Hepatocyte (in vitro differentiated cells): ENCODE results near the gene SPANXN1. TPM values are rescaled to one million over a fixed set of nuclear protein-coding genes. Genes with fewer than 3 reads are reported as not detected.
"Not testable (repeated sequence)": the region's sequence is repeated elsewhere in the genome, so short reads cannot be mapped to it uniquely, and the experiment has no call there.

Experiments
- DNase-seq: peaks from one replicate; pipeline ENCODE4 v3.0.0-alpha.2; 2016; ENCODE audit warnings: low spot score
- H2AFZ ChIP-seq: fragments of 200-600 bp; sonication (generic); 2 replicates; pipeline ENCODE4 v1.6.0; 2016; ENCODE audit warnings: antibody characterized with exemption, mild to moderate bottlenecking
- H3K27ac ChIP-seq: fragments of 200-600 bp; sonication (generic); 2 replicates; pipeline ENCODE4 v1.5.1; 2016; ENCODE audit warnings: mild to moderate bottlenecking
- H3K27me3 ChIP-seq: fragments of 200-600 bp; sonication (generic); 2 replicates; pipeline ENCODE4 v1.6.1; 2016
- H3K36me3 ChIP-seq: fragments of 200-600 bp; sonication (generic); replicated peaks from 2 replicates; pipeline ENCODE4 v1.5.1; 2016; ENCODE audit warnings: low read depth; ENCODE audit not compliant: insufficient read depth
- H3K4me1 ChIP-seq: fragments of 200-600 bp; sonication (generic); 2 replicates; pipeline ENCODE4 v1.5.1; 2016; ENCODE audit warnings: mild to moderate bottlenecking, moderate library complexity; ENCODE audit not compliant: insufficient read depth
- H3K4me2 ChIP-seq: fragments of 200-600 bp; sonication (generic); 2 replicates; pipeline ENCODE4 v1.6.0; 2016
- H3K4me3 ChIP-seq: fragments of 200-600 bp; sonication (generic); 2 replicates; pipeline ENCODE4 v1.5.1; 2016; ENCODE audit warnings: mild to moderate bottlenecking
- H3K79me2 ChIP-seq: fragments of 200-600 bp; sonication (generic); 2 replicates; pipeline ENCODE4 v1.6.0; 2017; ENCODE audit warnings: mild to moderate bottlenecking
- H3K9me2 ChIP-seq: fragments of 200-600 bp; sonication (generic); replicated peaks from 2 replicates; pipeline ENCODE4 v1.6.0; 2017; ENCODE audit warnings: mild to moderate bottlenecking; ENCODE audit not compliant: insufficient read depth
- H3K9me3 ChIP-seq: fragments of 200-600 bp; sonication (generic); 2 replicates; pipeline ENCODE4 v1.5.1; 2016; ENCODE audit warnings: low read depth, mild to moderate bottlenecking
- H4K20me1 ChIP-seq: fragments of 200-600 bp; sonication (generic); 2 replicates; pipeline ENCODE4 v1.6.0; 2016; ENCODE audit warnings: mild to moderate bottlenecking; ENCODE audit not compliant: insufficient read depth, poor library complexity, severe bottlenecking
- CTCF ChIP-seq: fragments of 200-600 bp; sonication (generic); IDR thresholded peaks from 2 replicates; pipeline ENCODE4 v1.5.1; 2016; ENCODE audit warnings: antibody characterized with exemption, mild to moderate bottlenecking; ENCODE audit not compliant: poor library complexity
- EZH2 ChIP-seq: fragments of 200-600 bp; sonication (generic); IDR thresholded peaks from 2 replicates; pipeline ENCODE4 v1.6.1; 2016; ENCODE audit warnings: antibody characterized with exemption, mild to moderate bottlenecking, borderline replicate concordance
- EZH2phosphoT487 ChIP-seq: fragments of 200-600 bp; sonication (generic); IDR thresholded peaks from one replicate; pipeline ENCODE4 v1.6.1; 2018; ENCODE audit warnings: antibody characterized with exemption, mild to moderate bottlenecking, low read depth, moderate library complexity; ENCODE audit not compliant: unreplicated experiment, severe bottlenecking
- WGBS: methylation state at CpG from one replicate; pipeline ENCODE4 v1.1.6; 2016; ENCODE audit warnings: low lambda C conversion rate; ENCODE audit errors: missing lambda C conversion rate; 5-methylcytosine and 5-hydroxymethylcytosine counted together
- polyA plus RNA-seq: library from polyadenylated mRNA; unstranded; fragments of >200 nt; fragmentation: Nextera tagmentation; extraction: Ambion mirVana; gene quantifications from 2 replicates; pipeline ENCODE4 v1.2.1, GENCODE V29; 2016
- total RNA-seq: library from RNA; depleted of rRNA; stranded (reverse); fragments of >200 nt; gene quantifications from 2 replicates; pipeline ENCODE4 v1.2.3, GENCODE V29; 2014

Gene SPANXN1
- total RNA-seq, result not detected in 2 replicates
- 0.35 TPM in 1 of 2 replicates, not detected in the other for polyA plus RNA-seq

GRCh38 chrX:145247203-145247602, at the start of gene SPANXN1:
SPANXN1 (plus strand) TSS chrX:145247503; CDS start chrX:145247587, 84 bp downstream.
- not testable (repeated sequence) for H2AFZ ChIP-seq, H3K9me3 ChIP-seq, H4K20me1 ChIP-seq, H3K27ac ChIP-seq, H3K4me1 ChIP-seq, H3K9me2 ChIP-seq, H3K27me3 ChIP-seq, H3K4me2 ChIP-seq, H3K4me3 ChIP-seq, H3K36me3 ChIP-seq, H3K79me2 ChIP-seq, DNase-seq
- WGBS, result 31% methylated on average over 4 of the region's 4 CpGs

GRCh38 chrX:145199078-145199477, 48.2 kb upstream of the SPANXN1 start:
- no peak overlapping the region for H3K4me2 ChIP-seq
- no peak for DNase-seq
- no peaks in the 10 kb centered on the region for H3K79me2 ChIP-seq
- no peaks in the 10 kb centered on the region for H4K20me1 ChIP-seq
- no peak for TF ChIP-seq EZH2phosphoT487
- H3K36me3 ChIP-seq, result no peaks in the 10 kb centered on the region
- H3K9me2 ChIP-seq, result no peaks in the 10 kb centered on the region
- no peaks in the 10 kb centered on the region for H3K27me3 ChIP-seq
- WGBS, result 81% methylated on average over 3 of the region's 3 CpGs
- no peaks in the 10 kb centered on the region for H3K9me3 ChIP-seq
- H3K4me3 ChIP-seq, result no peak overlapping the region
- no peak overlapping the region for H3K27ac ChIP-seq
- no peaks in the 10 kb centered on the region for H3K4me1 ChIP-seq
- no peak overlapping the region for H2AFZ ChIP-seq

- Histone ChIP-seq H3K27ac (no peak overlapping the region), H3K9me3 (no peaks in the 10 kb centered on the region), H3K4me2 (no peak overlapping the region), H2AFZ (no peak overlapping the region), H3K27me3 (no peaks in the 10 kb centered on the region), H3K36me3 (no peaks in the 10 kb centered on the region), H4K20me1 (no peaks in the 10 kb centered on the region), H3K9me2 (no peaks in the 10 kb centered on the region), H3K4me3 (no peak overlapping the region), H3K79me2 (no peaks in the 10 kb centered on the region), H3K4me1 (no peaks in the 10 kb centered on the region)
- WGBS, result 46% methylated on average over 2 of the region's 2 CpGs
- DNase-seq, result peak; percentile 22
- TF ChIP-seq CTCF (peak; percentile 42), EZH2 (no peak)
Measured at GRCh38 chrX:145213504-145213903, 33.8 kb upstream of the SPANXN1 start.

- no peaks in the 10 kb centered on the region for H4K20me1 ChIP-seq
- no peaks in the 10 kb centered on the region for H3K9me2 ChIP-seq
- TF ChIP-seq CTCF (no peak), EZH2phosphoT487 (no peak), EZH2 (no peak)
- WGBS, result 56% methylated on average over 4 of the region's 4 CpGs
- H3K4me3 ChIP-seq, result no peak overlapping the region
- no peaks in the 10 kb centered on the region for H3K27me3 ChIP-seq
- H3K9me3 ChIP-seq, result no peaks in the 10 kb centered on the region
- H3K4me1 ChIP-seq, result no peaks in the 10 kb centered on the region
- no peak overlapping the region for H3K27ac ChIP-seq
- H2AFZ ChIP-seq, result no peak overlapping the region
- no peak overlapping the region for H3K4me2 ChIP-seq
- DNase-seq, result no peak
- no peaks in the 10 kb centered on the region for H3K79me2 ChIP-seq
- no peaks in the 10 kb centered on the region for H3K36me3 ChIP-seq
Measured at GRCh38 chrX:145292218-145292617, 44.9 kb downstream of the SPANXN1 start.
